HTERT RPE-1 (cell line): ENCODE measurements around the gene APOC1.
"Not testable (repeated sequence)": the region's sequence is repeated elsewhere in the genome, so short reads cannot be mapped to it uniquely, and the experiment has no call there.

Experiments
- in situ Hi-C: fragments of 300-500 bp; cut with MboI; formaldehyde crosslinking; loops from 4 replicates; pipeline ENCODE4 v1.14.3; 2020; ENCODE audit warnings: low sequenced_read_pairs

Gene APOC1

GRCh38 chr19:44914433-44915206 is at the start of gene APOC1:
TSS of gene APOC1 (plus strand) at chr19:44914608. CDS start at chr19:44914892, 284 bp downstream.
- in situ Hi-C loops, result not testable (repeated sequence)

- in situ Hi-C loops, result no loop called here
Measured at GRCh38 chr19:44865196-44865767, 49.1 kb upstream of the APOC1 start.

GRCh38 chr19:44866664-44867063 is 47.7 kb upstream of the APOC1 start:
- in situ Hi-C loops, result no loop called here

- in situ Hi-C loops, result no loop called here
Measured at GRCh38 chr19:44867578-44867977, 46.8 kb upstream of the APOC1 start.

GRCh38 chr19:44869733-44870470 is 44.5 kb upstream of the APOC1 start:
- in situ Hi-C loops, result no loop called here

- in situ Hi-C loops, result no loop called here
Measured at GRCh38 chr19:44871809-44872208, 42.6 kb upstream of the APOC1 start.

GRCh38 chr19:44872661-44873060 is 41.7 kb upstream of the APOC1 start:
- in situ Hi-C loops, result no loop called here

GRCh38 chr19:44874317-44874716 is 40.1 kb upstream of the APOC1 start:
- in situ Hi-C loops, result no loop called here

GRCh38 chr19:44875666-44876451 is 38.5 kb upstream of the APOC1 start:
- in situ Hi-C loops, result no loop called here

GRCh38 chr19:44876930-44877535 is 37.4 kb upstream of the APOC1 start:
- in situ Hi-C loops, result no loop called here

- in situ Hi-C loops, result no loop called here
Measured at GRCh38 chr19:44878120-44878865, 36.1 kb upstream of the APOC1 start.

- in situ Hi-C loops, result no loop called here
Measured at GRCh38 chr19:44879309-44880065, 34.9 kb upstream of the APOC1 start.

GRCh38 chr19:44882063-44882462 is 32.3 kb upstream of the APOC1 start:
- in situ Hi-C loops, result no loop called here

GRCh38 chr19:44882619-44883397 is 31.6 kb upstream of the APOC1 start:
- in situ Hi-C loops, result not testable (repeated sequence)

- in situ Hi-C loops, result no loop called here
Measured at GRCh38 chr19:44883922-44884321, 30.5 kb upstream of the APOC1 start.

GRCh38 chr19:44884566-44884965 is 29.8 kb upstream of the APOC1 start:
- in situ Hi-C loops, result no loop called here

GRCh38 chr19:44886141-44886540 is 28.3 kb upstream of the APOC1 start:
- in situ Hi-C loops, result no loop called here

- in situ Hi-C loops, result no loop called here
Measured at GRCh38 chr19:44887648-44888047, 26.8 kb upstream of the APOC1 start.
